GM10248 (cell line): Measurements from ENCODE around the gene CXCR1.
"Not testable (repeated sequence)": the region's sequence is repeated elsewhere in the genome, so short reads cannot be mapped to it uniquely, and the experiment has no call there.

Experiments used
- CTCF ChIA-PET: fragments of 300-600 bp; sonication (Branson Sonifier 250); formaldehyde crosslinking; extraction: SDS; loops from one replicate; lab custom pipeline; 2021; ENCODE audit warnings: antibody characterized with exemption; lab: Yijun Ruan, JAX
- POLR2A ChIA-PET: fragments of 350-650 bp; sonication (Branson Sonifier 250); formaldehyde crosslinking; extraction: SDS; loops from one replicate; lab custom pipeline; 2020; ENCODE audit warnings: antibody characterized with exemption; lab: Yijun Ruan, JAX
- DNase-seq: peaks from one replicate; pipeline ENCODE4 v3.0.0; 2012; ENCODE audit errors: extremely low spot score
- TF ChIP-seq, protein P1 (sequence below): IDR thresholded peaks from 2 replicates; pipeline ENCODE4 v1.5.1; 2012; ENCODE audit warnings: mild to moderate bottlenecking, low read depth; ENCODE audit errors: extremely low read depth, missing control alignments, control extremely low read depth

CXCR1 gene

GRCh38 chr2:218184331-218184730 is 17.6 kb upstream of the CXCR1 start:
- ChIA-PET CTCF (interaction anchor here (0.9 to 1.8 kb wide), 4 partner anchors 15 to 87 kb away, joined by 3 to 7 read pairs (median 5); no protein-coding TSS in a partner anchor), POLR2A (no interaction called here)
- no peak for DNase-seq
- TF ChIP-seq, protein P1, sequence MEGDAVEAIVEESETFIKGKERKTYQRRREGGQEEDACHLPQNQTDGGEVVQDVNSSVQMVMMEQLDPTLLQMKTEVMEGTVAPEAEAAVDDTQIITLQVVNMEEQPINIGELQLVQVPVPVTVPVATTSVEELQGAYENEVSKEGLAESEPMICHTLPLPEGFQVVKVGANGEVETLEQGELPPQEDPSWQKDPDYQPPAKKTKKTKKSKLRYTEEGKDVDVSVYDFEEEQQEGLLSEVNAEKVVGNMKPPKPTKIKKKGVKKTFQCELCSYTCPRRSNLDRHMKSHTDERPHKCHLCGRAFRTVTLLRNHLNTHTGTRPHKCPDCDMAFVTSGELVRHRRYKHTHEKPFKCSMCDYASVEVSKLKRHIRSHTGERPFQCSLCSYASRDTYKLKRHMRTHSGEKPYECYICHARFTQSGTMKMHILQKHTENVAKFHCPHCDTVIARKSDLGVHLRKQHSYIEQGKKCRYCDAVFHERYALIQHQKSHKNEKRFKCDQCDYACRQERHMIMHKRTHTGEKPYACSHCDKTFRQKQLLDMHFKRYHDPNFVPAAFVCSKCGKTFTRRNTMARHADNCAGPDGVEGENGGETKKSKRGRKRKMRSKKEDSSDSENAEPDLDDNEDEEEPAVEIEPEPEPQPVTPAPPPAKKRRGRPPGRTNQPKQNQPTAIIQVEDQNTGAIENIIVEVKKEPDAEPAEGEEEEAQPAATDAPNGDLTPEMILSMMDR = no peak

DNA sequence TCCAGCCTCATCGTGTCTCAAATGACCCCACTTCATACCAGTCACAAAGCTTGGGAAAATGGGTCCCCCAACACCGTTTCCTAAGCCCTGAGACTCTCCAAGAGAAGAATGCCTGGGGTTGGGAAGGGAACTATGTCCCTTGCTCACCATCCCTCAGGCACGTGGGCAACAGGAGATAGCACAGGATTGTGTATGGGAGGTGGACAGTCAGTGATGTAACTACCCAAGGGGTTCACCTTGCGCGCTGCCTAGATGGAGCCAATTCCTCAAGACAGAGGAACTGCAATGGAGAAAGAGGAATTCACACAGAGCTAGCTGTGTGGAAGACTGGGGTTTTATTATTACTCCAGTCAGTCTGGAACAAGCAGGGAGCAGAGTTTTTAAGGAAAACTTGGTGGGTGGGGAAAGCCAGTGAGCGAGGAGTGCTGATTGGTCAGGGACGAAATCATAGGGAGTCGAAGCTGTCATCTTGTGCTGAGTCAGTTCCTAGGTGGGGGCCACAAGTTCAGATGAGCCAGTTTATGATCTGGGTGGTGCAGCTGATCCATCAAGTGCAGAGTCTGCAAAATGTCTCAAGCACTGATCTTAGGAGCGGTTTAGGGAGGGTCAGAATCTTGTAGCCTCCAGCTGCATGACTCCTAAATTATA is 13.8 kb upstream of the CXCR1 start:
- ChIA-PET POLR2A (no interaction called here), CTCF (interaction anchor here (1.0 to 3.1 kb wide), 5 partner anchors 8 to 91 kb away, joined by 3 to 15 read pairs (median 6); no protein-coding TSS in a partner anchor)
- TF ChIP-seq, protein P1 = no peak
- no peak for DNase-seq

- DNase-seq = no peak
- TF ChIP-seq, protein P1 = no peak
- POLR2A ChIA-PET = no interaction called here
- CTCF ChIA-PET = interaction anchor here (3.1 kb wide), 1 partner anchor 11 kb away, joined by 15 read pairs; no protein-coding TSS in a partner anchor
Observed at GRCh38 chr2:218179782-218180181, 13.0 kb upstream of the CXCR1 start.

DNA sequence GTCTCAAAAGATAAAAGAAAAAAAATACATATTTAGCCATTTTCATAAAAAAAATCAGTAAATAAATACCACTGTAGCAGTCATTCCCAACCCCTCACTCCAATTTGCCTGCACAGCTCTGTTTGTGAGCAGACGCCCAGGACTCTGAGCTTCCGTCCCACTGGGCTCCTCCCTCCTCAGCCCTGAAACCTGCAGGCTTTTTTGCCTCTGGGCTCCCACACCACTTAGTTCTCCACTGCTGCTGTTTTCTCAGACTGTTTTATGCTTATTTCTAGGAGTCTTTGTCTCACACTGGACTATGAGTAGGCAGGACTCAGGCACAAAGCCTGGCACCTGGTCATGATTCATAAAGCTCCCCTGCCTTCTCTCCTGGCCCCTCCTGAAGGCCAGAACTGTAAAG is 6.1 kb upstream of the CXCR1 start:
- TF ChIP-seq, protein P1 = no peak
- CTCF ChIA-PET = interaction anchor here (1.3 to 1.7 kb wide), 2 partner anchors 8 to 286 kb away, joined by 3 to 7 read pairs; no protein-coding TSS in a partner anchor
- POLR2A ChIA-PET = no interaction called here
- no peak for DNase-seq

DNA sequence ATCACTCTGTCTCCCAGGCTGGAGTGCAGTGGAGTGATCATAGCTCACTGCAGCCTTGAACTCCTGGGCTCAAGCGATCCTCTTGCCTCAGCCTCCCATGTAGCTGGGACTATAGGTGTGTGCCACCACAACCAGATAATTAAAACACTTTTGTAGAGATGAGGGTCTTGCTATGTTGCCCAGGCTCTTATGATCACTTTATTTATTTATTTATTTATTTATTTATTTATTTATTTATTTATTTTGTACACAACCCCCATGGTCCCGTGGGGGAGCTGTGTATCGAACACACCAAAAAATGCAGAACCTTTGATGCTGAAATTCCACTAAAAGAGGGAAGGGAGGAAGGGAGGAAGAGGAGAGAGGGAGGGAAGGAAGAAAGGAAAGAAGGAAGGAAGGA is 5.0 kb upstream of the CXCR1 start:
- POLR2A ChIA-PET = not testable (repeated sequence)
- CTCF ChIA-PET = interaction anchor here (1.2 to 1.7 kb wide), 4 partner anchors 9 to 386 kb away, joined by 3 to 7 read pairs (median 3); no protein-coding TSS in a partner anchor

GRCh38 chr2:218169757-218170546 is 3.2 kb upstream of the CXCR1 start:
- POLR2A ChIA-PET = no interaction called here
- CTCF ChIA-PET = interaction anchor here (0.7 to 2.6 kb wide), 6 partner anchors 11 to 89 kb away, joined by 3 to 15 read pairs (median 4); no protein-coding TSS in a partner anchor
- DNase-seq = no peak

More for the DNA sequence above, 5.0 kb upstream of the CXCR1 start:
- DNase-seq = not testable (repeated sequence)

More at GRCh38 chr2:218169757-218170546, 3.2 kb upstream of the CXCR1 start:
- TF ChIP-seq, protein P1 = no peak
